ENCODE data around the gene SNX10. TPM values are rescaled to one million over a fixed set of nuclear protein-coding genes. Genes with fewer than 3 reads are reported as not detected.

SNX10 gene
- total RNA-seq, 6 experiments from 2014 or later: not detected

DNA sequence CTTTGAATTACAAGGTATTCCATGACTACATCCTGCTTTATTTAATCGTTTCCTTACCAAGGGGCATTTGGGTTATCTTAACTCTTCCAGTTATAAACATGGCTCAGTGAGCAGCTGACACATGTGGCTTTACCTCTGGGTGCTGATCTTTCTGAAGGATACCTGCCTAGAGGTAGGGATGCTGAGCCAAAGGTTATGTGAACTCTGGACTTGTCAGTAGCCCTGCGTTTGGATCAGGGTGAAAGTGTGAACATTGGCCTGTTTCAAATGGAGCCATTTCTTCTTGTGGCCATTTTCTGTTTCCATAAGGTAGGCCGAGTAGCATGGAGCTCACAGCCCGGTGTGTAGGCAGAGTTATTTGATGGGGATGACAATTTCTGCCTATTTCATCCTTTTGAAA lies 29.2 kb downstream of the SNX10 start:
- no peaks in the 10 kb centered on the region for H3K4me1 Mint-ChIP-seq (ENCODE audit: low read depth)
- H3K9me3 Mint-ChIP-seq: no peaks in the 10 kb centered on the region
- no peaks in the 10 kb centered on the region for H3K36me3 Mint-ChIP-seq (ENCODE audit: low read depth)
- no peak overlapping the region for H3K27ac Mint-ChIP-seq
- no peak for TF ChIP-seq CTCF (IDR thresholded peaks at IDR 0.05)
- no peak overlapping the region for H3K4me3 Mint-ChIP-seq
- peaks cover 3% of the 10 kb centered on the region; the same call in 1 of the 2 replicates for H3K27me3 Mint-ChIP-seq (ENCODE audit: insufficient read depth)
- DNase-seq: no peak

GRCh38 chr7:26321435-26321834 lies 29.8 kb downstream of the SNX10 start:
- Mint-ChIP-seq H3K27ac (no peak overlapping the region), H3K9me3 (no peaks in the 10 kb centered on the region), H3K27me3 (ENCODE audit: insufficient read depth) (peaks cover 3% of the 10 kb centered on the region; the same call in 1 of the 2 replicates), H3K4me3 (no peak overlapping the region), H3K36me3 (ENCODE audit: low read depth) (no peaks in the 10 kb centered on the region), H3K4me1 (ENCODE audit: low read depth) (no peaks in the 10 kb centered on the region)
- DNase-seq: no peak
- TF ChIP-seq CTCF (IDR thresholded peaks at IDR 0.05): no peak

DNA sequence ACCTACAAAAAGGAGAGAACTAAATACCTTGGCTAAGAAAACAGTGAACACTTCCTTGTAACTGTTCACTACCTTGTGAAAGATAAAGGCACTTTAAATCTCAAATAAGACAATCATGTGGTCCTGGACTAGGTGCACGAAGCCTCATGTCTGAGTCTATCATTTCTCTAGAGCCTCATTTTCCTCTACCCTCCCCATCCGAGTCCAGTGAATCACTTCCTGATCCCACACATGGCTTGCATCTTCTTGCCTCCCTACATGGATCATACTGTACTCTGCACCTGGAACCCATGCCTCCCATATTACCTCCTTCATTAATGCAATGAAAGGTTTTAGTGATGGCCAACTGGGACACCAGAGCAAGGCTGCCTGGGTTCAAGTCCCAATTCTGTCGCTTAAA lies 34.5 kb downstream of the SNX10 start:
- no peaks in the 10 kb centered on the region for H3K4me1 Mint-ChIP-seq (ENCODE audit: low read depth)
- no peak overlapping the region for H3K27ac Mint-ChIP-seq
- no peaks in the 10 kb centered on the region; the same call in 1 of the 2 replicates for H3K27me3 Mint-ChIP-seq (ENCODE audit: insufficient read depth)
- no peak overlapping the region for H3K4me3 Mint-ChIP-seq
- no peak for TF ChIP-seq CTCF (IDR thresholded peaks at IDR 0.05)
- DNase-seq: no peak
- no peaks in the 10 kb centered on the region for H3K9me3 Mint-ChIP-seq
- no peaks in the 10 kb centered on the region for H3K36me3 Mint-ChIP-seq (ENCODE audit: low read depth)

DNA sequence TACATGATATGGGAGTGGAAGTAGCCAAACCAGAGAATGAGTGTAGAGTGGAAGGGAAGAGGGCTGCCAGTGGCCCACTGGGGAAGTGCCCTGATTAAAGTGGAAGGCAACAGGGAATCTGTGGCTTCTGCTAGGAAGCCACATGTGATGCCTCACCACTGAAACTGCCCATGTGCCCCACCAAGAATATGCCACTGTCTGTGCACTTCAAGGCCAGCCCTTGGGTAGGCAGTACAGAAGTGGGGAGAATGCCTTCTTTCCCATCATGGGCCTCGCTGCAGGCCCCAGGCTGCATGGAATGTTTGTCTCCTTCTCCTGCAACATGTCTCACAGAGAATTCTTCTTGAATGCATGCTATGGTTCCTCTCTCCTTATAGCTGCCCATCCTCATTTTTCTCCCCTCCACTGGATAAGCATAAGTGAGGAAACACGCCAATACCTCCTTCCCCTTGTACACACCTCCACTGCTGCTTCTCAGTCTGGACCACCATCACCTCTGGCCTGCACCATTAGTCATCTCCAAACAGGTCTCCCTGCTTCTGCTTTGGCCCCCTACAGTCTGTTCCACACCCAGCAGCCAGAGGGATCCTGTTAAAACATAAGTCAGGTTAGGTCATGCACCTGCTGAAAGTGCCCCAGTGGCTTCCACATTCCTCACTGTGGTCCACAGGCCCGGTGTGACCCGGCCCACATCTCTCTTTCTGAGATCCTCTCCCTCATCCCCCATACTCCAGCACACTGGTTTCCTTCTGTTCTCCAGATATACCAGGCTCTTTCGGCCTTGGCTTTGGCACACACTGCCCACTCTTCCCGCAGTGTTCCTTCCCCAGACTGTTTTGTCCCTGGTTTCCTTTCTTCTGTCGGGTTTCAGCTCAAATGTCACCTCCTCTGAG lies 37.1 kb downstream of the SNX10 start:
- no peaks in the 10 kb centered on the region; the same call in 1 of the 2 replicates for H3K27me3 Mint-ChIP-seq (ENCODE audit: insufficient read depth)
- no peak overlapping the region for H3K27ac Mint-ChIP-seq
- no peak for TF ChIP-seq CTCF (IDR thresholded peaks at IDR 0.05)
- no peak for DNase-seq
- H3K9me3 Mint-ChIP-seq: no peaks in the 10 kb centered on the region
- H3K4me3 Mint-ChIP-seq: no peak overlapping the region
- H3K36me3 Mint-ChIP-seq (ENCODE audit: low read depth): no peaks in the 10 kb centered on the region
- no peaks in the 10 kb centered on the region for H3K4me1 Mint-ChIP-seq (ENCODE audit: low read depth)

- Mint-ChIP-seq H3K4me3 (no peak overlapping the region), H3K27ac (no peak overlapping the region), H3K9me3 (no peaks in the 10 kb centered on the region), H3K27me3 (ENCODE audit: insufficient read depth) (no peaks in the 10 kb centered on the region; the same call in 1 of the 2 replicates), H3K4me1 (ENCODE audit: low read depth) (no peaks in the 10 kb centered on the region), H3K36me3 (ENCODE audit: low read depth) (no peaks in the 10 kb centered on the region)
- no peak for DNase-seq
- TF ChIP-seq CTCF (IDR thresholded peaks at IDR 0.05): no peak
These were observed 38.0 kb downstream of the SNX10 start for GRCh38 chr7:26329520-26330255.
